Activated CD4-positive, CD25-positive, alpha-beta regulatory T cell (primary cell): ENCODE data around the gene ROBO2.

Experiments used
- DNase-seq, 4 experiments: peaks; one replicate each; lab custom pipeline; 2025; lab: John Stamatoyannopoulos, UW

ROBO2 gene

GRCh38 chr3:77571971-77572715 lies 532.2 kb downstream of the ROBO2 start:
- DNase-seq = no peak

GRCh38 chr3:77577264-77577663 lies 537.4 kb downstream of the ROBO2 start:
- DNase-seq = no peak

GRCh38 chr3:77586216-77586615 lies 546.3 kb downstream of the ROBO2 start:
- no peak for DNase-seq

GRCh38 chr3:77588863-77589262 lies 549.0 kb downstream of the ROBO2 start:
- DNase-seq = no peak

GRCh38 chr3:77590191-77590590 lies 550.3 kb downstream of the ROBO2 start:
- no peak for DNase-seq

GRCh38 chr3:77595371-77595870 lies 555.5 kb downstream of the ROBO2 start:
- no peak for DNase-seq

GRCh38 chr3:77599948-77600347 lies 560.0 kb downstream of the ROBO2 start:
- no peak for DNase-seq

- DNase-seq = no peak
Observed at GRCh38 chr3:77601823-77602415, 562.0 kb downstream of the ROBO2 start.

- DNase-seq = no peak
Observed at GRCh38 chr3:77602722-77603121, 562.8 kb downstream of the ROBO2 start.

GRCh38 chr3:77605308-77605707 lies 565.4 kb downstream of the ROBO2 start:
- DNase-seq = no peak

GRCh38 chr3:77605865-77606264 lies 566.0 kb downstream of the ROBO2 start:
- no peak for DNase-seq

- DNase-seq = no peak
Observed at GRCh38 chr3:77606372-77606771, 566.5 kb downstream of the ROBO2 start.

GRCh38 chr3:77618686-77619085 lies 578.8 kb downstream of the ROBO2 start:
- DNase-seq = no peak

GRCh38 chr3:77620009-77620408 lies 580.1 kb downstream of the ROBO2 start:
- no peak for DNase-seq

GRCh38 chr3:77623500-77623899 lies 583.6 kb downstream of the ROBO2 start:
- DNase-seq = no peak

GRCh38 chr3:77626157-77626556 lies 586.3 kb downstream of the ROBO2 start:
- DNase-seq = no peak

GRCh38 chr3:77648214-77648613 lies 608.3 kb downstream of the ROBO2 start:
- no peak for DNase-seq

- no peak for DNase-seq
Observed at GRCh38 chr3:77648664-77649063, 608.8 kb downstream of the ROBO2 start.

GRCh38 chr3:77652624-77653023 lies 612.7 kb downstream of the ROBO2 start:
- DNase-seq = no peak

- no peak for DNase-seq
Observed at GRCh38 chr3:77655396-77655795, 615.5 kb downstream of the ROBO2 start.

- no peak for DNase-seq
Observed at GRCh38 chr3:77660718-77661117, 620.8 kb downstream of the ROBO2 start.

- DNase-seq = no peak
Observed at GRCh38 chr3:77667901-77668300, 628.0 kb downstream of the ROBO2 start.

- DNase-seq = no peak
Observed at GRCh38 chr3:77668376-77668775, 628.5 kb downstream of the ROBO2 start.

GRCh38 chr3:77672016-77672415 lies 632.1 kb downstream of the ROBO2 start:
- no peak for DNase-seq
